ENCODE measurements around the gene DLGAP4.

DLGAP4 gene

DNA sequence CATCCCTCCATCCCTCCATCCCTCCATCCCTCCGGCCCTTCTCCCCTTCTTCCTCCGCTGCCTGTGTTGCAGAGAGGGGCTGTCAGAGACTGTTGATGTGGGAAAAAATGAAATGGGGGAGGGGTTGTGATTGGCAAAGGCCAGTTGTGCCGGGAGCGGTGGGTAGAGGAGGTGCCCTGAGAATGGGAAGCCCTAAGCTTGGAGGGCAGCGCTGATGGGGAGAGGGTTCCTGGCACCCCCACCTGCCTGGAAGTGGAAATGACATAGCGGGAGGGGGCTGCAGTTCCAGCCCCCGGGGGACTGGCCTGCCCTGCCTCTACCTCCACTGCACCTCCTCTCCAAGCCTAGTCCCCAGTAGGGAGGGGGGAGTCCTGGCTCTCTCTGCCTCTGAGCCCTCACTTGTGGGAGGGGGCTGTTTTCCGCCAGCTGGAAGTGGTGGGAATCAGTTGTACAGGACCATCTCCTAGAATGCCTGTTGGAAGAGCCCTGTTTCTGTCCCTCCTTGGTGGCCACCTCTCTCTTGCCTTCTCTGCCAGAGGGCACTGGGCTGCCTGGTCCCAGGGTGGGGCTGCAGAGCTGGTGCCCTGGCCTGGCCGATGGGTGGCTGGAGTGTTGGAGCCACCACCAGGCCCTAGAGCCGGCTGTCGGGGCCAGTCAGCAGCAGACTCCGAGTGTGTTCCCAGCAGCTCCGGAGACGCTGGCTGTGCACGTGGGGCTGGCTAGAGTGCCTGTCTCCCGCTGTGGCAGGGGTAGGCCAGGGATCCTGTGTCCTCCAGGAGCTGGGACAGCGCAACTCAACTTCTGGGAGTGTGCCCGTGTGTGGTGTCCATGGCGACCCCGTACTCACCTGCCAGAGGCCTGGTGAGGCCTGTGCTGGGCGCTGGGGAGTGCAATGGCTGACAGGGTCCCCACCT is 1.5 kb downstream of the DLGAP4 start:
- DNase-seq (ENCODE audit: extremely low spot score), result no peak
- CTCF ChIA-PET, result interaction anchor here (1.3 kb wide), 1 partner anchor 108 kb away, joined by 3 read pairs; no protein-coding TSS in a partner anchor
- POLR2A ChIA-PET, result no interaction called here
- TF ChIP-seq, protein P1, sequence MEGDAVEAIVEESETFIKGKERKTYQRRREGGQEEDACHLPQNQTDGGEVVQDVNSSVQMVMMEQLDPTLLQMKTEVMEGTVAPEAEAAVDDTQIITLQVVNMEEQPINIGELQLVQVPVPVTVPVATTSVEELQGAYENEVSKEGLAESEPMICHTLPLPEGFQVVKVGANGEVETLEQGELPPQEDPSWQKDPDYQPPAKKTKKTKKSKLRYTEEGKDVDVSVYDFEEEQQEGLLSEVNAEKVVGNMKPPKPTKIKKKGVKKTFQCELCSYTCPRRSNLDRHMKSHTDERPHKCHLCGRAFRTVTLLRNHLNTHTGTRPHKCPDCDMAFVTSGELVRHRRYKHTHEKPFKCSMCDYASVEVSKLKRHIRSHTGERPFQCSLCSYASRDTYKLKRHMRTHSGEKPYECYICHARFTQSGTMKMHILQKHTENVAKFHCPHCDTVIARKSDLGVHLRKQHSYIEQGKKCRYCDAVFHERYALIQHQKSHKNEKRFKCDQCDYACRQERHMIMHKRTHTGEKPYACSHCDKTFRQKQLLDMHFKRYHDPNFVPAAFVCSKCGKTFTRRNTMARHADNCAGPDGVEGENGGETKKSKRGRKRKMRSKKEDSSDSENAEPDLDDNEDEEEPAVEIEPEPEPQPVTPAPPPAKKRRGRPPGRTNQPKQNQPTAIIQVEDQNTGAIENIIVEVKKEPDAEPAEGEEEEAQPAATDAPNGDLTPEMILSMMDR (IDR thresholded peaks at IDR 0.05; ENCODE audit: control extremely low read depth, extremely low read depth, low read depth, missing control alignments), result no peak

GRCh38 chr20:36308353-36308752 is 2.2 kb downstream of the DLGAP4 start:
- DNase-seq (ENCODE audit: extremely low spot score), result no peak
- ChIA-PET CTCF (interaction anchor here (1.3 kb wide), 1 partner anchor 108 kb away, joined by 3 read pairs; no protein-coding TSS in a partner anchor), POLR2A (no interaction called here)
- TF ChIP-seq, protein P1 (IDR thresholded peaks at IDR 0.05; ENCODE audit: control extremely low read depth, extremely low read depth, low read depth, missing control alignments), result no peak

GRCh38 chr20:36308986-36309385 is 2.8 kb downstream of the DLGAP4 start:
- TF ChIP-seq, protein P1 (IDR thresholded peaks at IDR 0.05; ENCODE audit: control extremely low read depth, extremely low read depth, low read depth, missing control alignments), result no peak
- CTCF ChIA-PET, result interaction anchor here (1.3 kb wide), 1 partner anchor 109 kb away, joined by 3 read pairs; no protein-coding TSS in a partner anchor
- POLR2A ChIA-PET, result no interaction called here
- no peak for DNase-seq (ENCODE audit: extremely low spot score)

- peak; percentile 6 for DNase-seq (ENCODE audit: extremely low spot score)
- ChIA-PET POLR2A (no interaction called here), CTCF (no interaction called here)
- TF ChIP-seq, protein P1 (IDR thresholded peaks at IDR 0.05; ENCODE audit: control extremely low read depth, extremely low read depth, low read depth, missing control alignments), result no peak
Measured at GRCh38 chr20:36309643-36310042, 3.5 kb downstream of the DLGAP4 start.

DNA sequence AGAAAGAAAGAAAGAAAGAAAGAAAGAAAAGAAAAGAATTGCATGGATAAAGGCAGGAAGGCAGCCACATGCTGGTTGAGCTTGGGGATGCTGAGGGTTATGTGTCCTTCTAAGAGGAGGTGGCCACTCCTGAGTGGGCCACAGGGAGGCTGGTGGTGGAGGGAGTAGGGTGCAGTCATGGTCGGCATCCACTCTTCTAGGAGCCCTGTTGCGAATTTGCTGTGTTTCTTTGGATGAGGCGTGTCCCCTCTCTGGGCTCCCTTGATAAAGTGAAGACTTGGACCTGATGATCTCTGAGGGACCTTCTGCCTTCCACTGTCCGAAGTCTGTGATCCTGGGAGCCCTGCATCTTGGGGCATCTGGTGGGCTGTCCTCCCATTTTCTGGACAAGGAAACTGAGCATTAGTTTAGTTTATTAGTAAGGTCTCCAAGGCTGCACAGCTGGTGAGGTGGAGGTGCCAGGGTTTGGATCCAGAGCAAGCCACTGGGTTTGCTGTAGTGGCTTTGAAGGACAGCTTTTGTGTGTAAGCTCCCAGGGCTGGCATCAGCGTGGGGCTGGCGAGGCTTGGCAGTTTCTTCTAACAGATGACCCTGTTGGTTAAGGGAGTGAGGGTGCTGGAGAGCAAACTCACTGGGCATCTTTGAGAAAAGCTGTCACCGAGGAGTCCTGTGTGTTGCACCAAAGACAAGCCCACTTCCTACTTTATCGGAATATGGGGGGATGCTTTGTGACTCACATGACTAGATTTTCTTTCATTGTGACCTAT is 4.3 kb downstream of the DLGAP4 start:
- TF ChIP-seq, protein P1 (IDR thresholded peaks at IDR 0.05; ENCODE audit: control extremely low read depth, extremely low read depth, low read depth, missing control alignments), result no peak
- DNase-seq (ENCODE audit: extremely low spot score), result peak; percentile 1
- ChIA-PET CTCF (no interaction called here), POLR2A (no interaction called here)

DNA sequence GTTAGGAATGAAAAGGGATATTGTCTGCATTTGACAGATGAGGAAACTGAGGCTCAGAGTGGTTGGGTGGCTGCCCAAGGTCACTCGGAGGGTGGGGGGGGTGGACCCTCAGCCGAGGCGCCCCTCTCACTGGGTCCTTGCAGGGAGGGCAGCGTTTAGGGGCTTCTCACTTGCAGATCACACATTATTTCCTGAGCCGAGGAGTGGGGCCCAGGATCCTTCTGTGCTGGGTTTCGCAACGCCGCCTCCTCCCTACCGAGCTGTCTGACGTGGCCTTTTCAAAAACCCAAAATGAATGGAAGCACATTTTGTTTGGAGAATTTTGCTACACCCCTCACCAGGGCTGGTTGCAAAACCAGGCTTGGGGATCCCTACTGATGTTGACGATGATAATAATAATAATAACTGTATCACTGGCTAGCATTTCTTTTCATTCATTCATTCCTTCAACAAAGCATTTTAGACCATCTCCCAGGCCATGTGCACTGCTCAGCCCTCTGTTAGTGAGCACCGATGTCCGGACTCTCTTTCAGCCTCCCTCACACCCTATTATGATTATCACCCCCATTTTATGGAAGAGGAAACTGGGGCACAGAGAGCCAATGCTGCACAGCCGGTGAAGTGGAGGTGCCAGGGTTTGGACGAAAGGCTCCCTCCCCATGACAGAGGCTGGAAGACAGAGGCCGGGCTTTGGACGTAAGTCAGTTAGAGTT is 5.2 kb downstream of the DLGAP4 start:
- CTCF ChIA-PET, result no interaction called here
- no peak for DNase-seq (ENCODE audit: extremely low spot score)
- TF ChIP-seq, protein P1 (IDR thresholded peaks at IDR 0.05; ENCODE audit: control extremely low read depth, extremely low read depth, low read depth, missing control alignments), result no peak
- POLR2A ChIA-PET, result no interaction called here
